GM23248 (cell line): ENCODE data around the gene PDSS2. TPM values are rescaled to one million over a fixed set of nuclear protein-coding genes. Genes with fewer than 3 reads are reported as not detected.

Experiments
- DNase-seq: peaks from one replicate; pipeline ENCODE4 v3.0.0-alpha.2; 2015
- H2AFZ ChIP-seq: fragments of 200-600 bp; sonication (generic); 2 replicates; pipeline ENCODE4 v1.6.1; 2016; ENCODE audit warnings: antibody characterized with exemption
- H3F3A ChIP-seq: fragments of 200-600 bp; sonication (generic); 2 replicates; pipeline ENCODE4 v1.6.1; 2016; ENCODE audit warnings: mild to moderate bottlenecking, antibody characterized with exemption, mixed run types; ENCODE audit not compliant: insufficient read depth
- H3K27ac ChIP-seq: fragments of 200-600 bp; sonication (generic); 2 replicates; pipeline ENCODE4 v1.5.1; 2016; ENCODE audit warnings: mild to moderate bottlenecking
- H3K27me3 ChIP-seq: fragments of 200-600 bp; sonication (generic); replicated peaks from 2 replicates; pipeline ENCODE4 v1.6.1; 2016; ENCODE audit warnings: mild to moderate bottlenecking; ENCODE audit not compliant: insufficient read depth
- H3K36me3 ChIP-seq: fragments of 200-600 bp; sonication (generic); 2 replicates; pipeline ENCODE4 v1.6.1; 2016; ENCODE audit warnings: low read depth, mild to moderate bottlenecking
- H3K4me1 ChIP-seq: fragments of 200-600 bp; sonication (generic); 2 replicates; pipeline ENCODE4 v1.6.1; 2016; ENCODE audit warnings: mild to moderate bottlenecking; ENCODE audit not compliant: insufficient read depth
- H3K4me2 ChIP-seq: fragments of 200-600 bp; sonication (generic); one replicate; pipeline ENCODE4 v1.6.1; 2016; ENCODE audit warnings: mild to moderate bottlenecking; ENCODE audit not compliant: unreplicated experiment
- H3K4me3 ChIP-seq: fragments of 200-600 bp; sonication (generic); 2 replicates; pipeline ENCODE4 v1.5.1; 2016; ENCODE audit warnings: mild to moderate bottlenecking
- H3K79me2 ChIP-seq: fragments of 200-600 bp; sonication (generic); 2 replicates; pipeline ENCODE4 v1.6.1; 2016; ENCODE audit warnings: mild to moderate bottlenecking; ENCODE audit not compliant: insufficient read depth
- H3K9ac ChIP-seq: fragments of 200-600 bp; sonication (generic); 2 replicates; pipeline ENCODE4 v1.6.1; 2016; ENCODE audit warnings: mild to moderate bottlenecking
- H3K9me2 ChIP-seq: fragments of 200-600 bp; sonication (generic); 2 replicates; pipeline ENCODE4 v1.6.1; 2016; ENCODE audit warnings: mixed run types, mild to moderate bottlenecking, moderate library complexity; ENCODE audit not compliant: insufficient read depth
- H3K9me3 ChIP-seq: fragments of 200-600 bp; sonication (generic); one replicate; pipeline ENCODE4 v1.6.1; 2017; ENCODE audit warnings: low read depth
- H4K20me1 ChIP-seq: fragments of 200-600 bp; sonication (generic); 2 replicates; pipeline ENCODE4 v1.6.0; 2016; ENCODE audit not compliant: insufficient read depth
- EZH2 ChIP-seq: fragments of 200-600 bp; sonication (generic); IDR thresholded peaks from 2 replicates; pipeline ENCODE4 v1.6.1; 2018; ENCODE audit warnings: antibody characterized with exemption, mild to moderate bottlenecking; ENCODE audit not compliant: insufficient read depth, poor library complexity, severe bottlenecking
- EZH2phosphoT487 ChIP-seq: fragments of 200-600 bp; sonication (generic); IDR thresholded peaks from 2 replicates; pipeline ENCODE4 v1.6.1; 2018; ENCODE audit warnings: antibody characterized with exemption, moderate library complexity, mild to moderate bottlenecking, low read depth; ENCODE audit not compliant: insufficient read depth
- WGBS, 2 experiments: methylation state at CpG; one replicate each; pipeline ENCODE4 v1.1.6; 2015 to 2017; ENCODE audit warnings: low lambda C conversion rate in 2 of 2, low coverage in 1 of 2; ENCODE audit errors: missing lambda C conversion rate in 2 of 2; 5-methylcytosine and 5-hydroxymethylcytosine counted together
- in situ Hi-C: fragments of 300-500 bp; cut with MboI; formaldehyde crosslinking; loops from 2 replicates; pipeline ENCODE4 v1.15.0; 2020
- polyA plus RNA-seq: library from polyadenylated mRNA; unstranded; fragments of >200 nt; fragmentation: Nextera tagmentation; extraction: Ambion mirVana; gene quantifications from 2 replicates; pipeline ENCODE4 v1.2.1, GENCODE V29; 2016
- total RNA-seq: library from RNA; depleted of rRNA; stranded (reverse); fragments of >200 nt; shearing (Covaris generic); gene quantifications from 2 replicates; pipeline ENCODE4 v1.2.3, GENCODE V29; 2014

The PDSS2 gene
- total and polyA plus RNA-seq, 2 experiments from 2014 or later = 9.9 to 10.3 TPM

GRCh38 chr6:107110200-107110599 is 349.2 kb downstream of the PDSS2 start:
- WGBS, 2 experiments = 90 to 91% methylated on average over 1 of the region's 1 CpG
- Histone ChIP-seq H3K9me3 (no peaks in the 10 kb centered on the region), H4K20me1 (no peaks in the 10 kb centered on the region), H3K36me3 (no peaks in the 10 kb centered on the region), H3K9ac (no peak overlapping the region), H3K4me1 (peaks cover 4% of the 10 kb centered on the region; the same call in 1 of the 2 replicates), H3K27ac (no peak overlapping the region), H3K4me3 (no peak overlapping the region), H3K79me2 (no peaks in the 10 kb centered on the region), H3K27me3 (no peaks in the 10 kb centered on the region), H3K9me2 (no peaks in the 10 kb centered on the region), H2AFZ (no peak overlapping the region), H3F3A (peaks cover 5% of the 10 kb centered on the region; the same call in 1 of the 2 replicates), H3K4me2 (no peak overlapping the region)
- no peak for DNase-seq
- in situ Hi-C loops = no loop called here
- no peak for TF ChIP-seq EZH2phosphoT487
- no peak for TF ChIP-seq EZH2

GRCh38 chr6:107108201-107108890 is 351.0 kb downstream of the PDSS2 start:
- Histone ChIP-seq H3K4me2 (no peak overlapping the region), H4K20me1 (no peaks in the 10 kb centered on the region), H3K9me3 (no peaks in the 10 kb centered on the region), H3K4me3 (no peak overlapping the region), H3K27ac (no peak overlapping the region), H3K27me3 (no peaks in the 10 kb centered on the region), H3K79me2 (no peaks in the 10 kb centered on the region), H3K4me1 (no peaks in the 10 kb centered on the region), H3K9me2 (no peaks in the 10 kb centered on the region), H2AFZ (no peak overlapping the region), H3K36me3 (no peaks in the 10 kb centered on the region), H3F3A (peaks cover under 1% of the 10 kb centered on the region; the same call in 1 of the 2 replicates), H3K9ac (no peak overlapping the region)
- DNase-seq = no peak
- no peak for TF ChIP-seq EZH2phosphoT487
- TF ChIP-seq EZH2 = no peak
- in situ Hi-C loops = no loop called here
- WGBS, 2 experiments = 96 to 99% methylated on average over 17 of the region's 17 CpGs

- WGBS, 2 experiments = 92 to 98% methylated on average over 4 of the region's 4 CpGs
- no peaks in the 10 kb centered on the region for H3K9me2 ChIP-seq
- H3F3A ChIP-seq = no peaks in the 10 kb centered on the region
- H3K4me3 ChIP-seq = no peak overlapping the region
- H3K36me3 ChIP-seq = no peaks in the 10 kb centered on the region
- H3K27ac ChIP-seq = no peak overlapping the region
- in situ Hi-C loops = no loop called here
- no peaks in the 10 kb centered on the region for H3K4me1 ChIP-seq
- no peaks in the 10 kb centered on the region for H3K79me2 ChIP-seq
- H2AFZ ChIP-seq = no peak overlapping the region
- no peaks in the 10 kb centered on the region for H3K27me3 ChIP-seq
- DNase-seq = no peak
- no peaks in the 10 kb centered on the region for H4K20me1 ChIP-seq
- no peaks in the 10 kb centered on the region for H3K9me3 ChIP-seq
- H3K4me2 ChIP-seq = no peak overlapping the region
- TF ChIP-seq EZH2 (no peak), EZH2phosphoT487 (no peak)
- no peak overlapping the region for H3K9ac ChIP-seq
These were observed 351.6 kb downstream of the PDSS2 start for GRCh38 chr6:107107791-107108190.

- Histone ChIP-seq H3K4me2 (no peak overlapping the region), H3F3A (no peaks in the 10 kb centered on the region), H3K79me2 (no peaks in the 10 kb centered on the region), H3K4me1 (no peaks in the 10 kb centered on the region), H2AFZ (no peak overlapping the region), H3K36me3 (no peaks in the 10 kb centered on the region), H3K27ac (no peak overlapping the region), H3K4me3 (no peak overlapping the region), H3K9ac (no peak overlapping the region), H3K27me3 (no peaks in the 10 kb centered on the region), H3K9me3 (no peaks in the 10 kb centered on the region), H3K9me2 (no peaks in the 10 kb centered on the region), H4K20me1 (no peaks in the 10 kb centered on the region)
- no peak for DNase-seq
- in situ Hi-C loops = no loop called here
- TF ChIP-seq EZH2phosphoT487 (no peak), EZH2 (no peak)
- WGBS, 2 experiments = 89 to 96% methylated on average over 3 of the region's 3 CpGs
These were observed 353.2 kb downstream of the PDSS2 start for GRCh38 chr6:107106165-107106564.
